B cell (primary cell): ENCODE measurements around the gene MAN1A2.

Experiments used
- CTCF ChIP-seq: fragments of 200-600 bp; IDR thresholded peaks from one replicate; pipeline ENCODE4 v1.8.0; 2022; ENCODE audit warnings: antibody characterized with exemption, mild to moderate bottlenecking
- EZH2 ChIP-seq: IDR thresholded peaks from 2 replicates; pipeline ENCODE4 v1.6.1; 2012; ENCODE audit warnings: borderline replicate concordance, low read depth, mild to moderate bottlenecking, moderate library complexity, low read length; ENCODE audit not compliant: insufficient read depth, poor library complexity, severe bottlenecking

DNA sequence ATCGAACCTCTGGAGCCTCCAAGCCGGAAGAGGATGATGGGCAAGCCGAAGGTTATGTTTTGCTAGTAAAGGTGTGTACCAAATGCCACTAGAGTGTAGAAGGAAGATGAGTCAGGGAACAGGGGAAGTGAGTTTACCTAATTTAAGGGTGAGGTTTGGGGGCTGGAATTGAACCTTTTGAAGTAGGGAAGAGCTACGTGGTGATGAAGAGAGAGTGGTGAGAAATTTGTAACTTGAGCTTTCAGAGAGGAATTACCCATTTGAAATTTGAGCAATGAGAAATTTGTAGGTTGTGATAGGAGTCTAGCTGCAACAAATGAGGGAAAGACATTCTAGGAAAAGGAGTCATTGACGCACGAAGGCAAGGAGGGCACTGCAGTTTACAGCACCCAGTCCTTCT lies 168.6 kb downstream of the MAN1A2 start:
- TF ChIP-seq CTCF (no peak), EZH2 (no peak)
